GM21528 (cell line): Measurements from ENCODE around the gene MORN5.

Experiments used
- ATAC-seq: cut with Tn5 transposase; IDR thresholded peaks from one replicate; pipeline ENCODE4 v1.9.1; 2021; ENCODE audit warnings: mild to moderate bottlenecking, moderate library complexity; ENCODE audit not compliant: unreplicated experiment, low FRiP score

Gene MORN5

GRCh38 chr9:122124048-122124447 is 35.7 kb upstream of the MORN5 start:
- no peak for ATAC-seq

- no peak for ATAC-seq
Measured at GRCh38 chr9:122124528-122124927, 35.2 kb upstream of the MORN5 start.

- ATAC-seq: peak; percentile 71
Measured at GRCh38 chr9:122125158-122125508, 34.6 kb upstream of the MORN5 start.

- ATAC-seq: no peak
Measured at GRCh38 chr9:122125509-122126330, 34.0 kb upstream of the MORN5 start.

- no peak for ATAC-seq
Measured at GRCh38 chr9:122126331-122127261, 33.1 kb upstream of the MORN5 start.

- no peak for ATAC-seq
Measured at GRCh38 chr9:122127396-122127798, 32.3 kb upstream of the MORN5 start.

GRCh38 chr9:122128007-122128968 is 31.4 kb upstream of the MORN5 start:
- no peak for ATAC-seq

GRCh38 chr9:122128969-122129343 is 30.8 kb upstream of the MORN5 start:
- ATAC-seq: no peak

- no peak for ATAC-seq
Measured at GRCh38 chr9:122129969-122130368, 29.7 kb upstream of the MORN5 start.

- no peak for ATAC-seq
Measured at GRCh38 chr9:122130837-122131236, 28.9 kb upstream of the MORN5 start.

GRCh38 chr9:122131401-122132001 is 28.2 kb upstream of the MORN5 start:
- no peak for ATAC-seq

- ATAC-seq: no peak
Measured at GRCh38 chr9:122132539-122132938, 27.2 kb upstream of the MORN5 start.

- no peak for ATAC-seq
Measured at GRCh38 chr9:122133263-122133983, 26.3 kb upstream of the MORN5 start.

GRCh38 chr9:122133984-122134535 is 25.6 kb upstream of the MORN5 start:
- no peak for ATAC-seq

GRCh38 chr9:122134822-122135528 is 24.7 kb upstream of the MORN5 start:
- no peak for ATAC-seq

GRCh38 chr9:122135529-122135859 is 24.2 kb upstream of the MORN5 start:
- no peak for ATAC-seq

GRCh38 chr9:122138560-122139268 is 21.0 kb upstream of the MORN5 start:
- no peak for ATAC-seq
